HG03025 (cell line): ENCODE measurements around the gene DRD1.
"Not testable (repeated sequence)": the region's sequence is repeated elsewhere in the genome, so short reads cannot be mapped to it uniquely, and the experiment has no call there.

Experiments
- ATAC-seq: cut with Tn5 transposase; IDR thresholded peaks from one replicate; pipeline ENCODE4 v1.9.1; 2021; ENCODE audit warnings: mild to moderate bottlenecking, moderate library complexity; ENCODE audit not compliant: unreplicated experiment, low FRiP score

DRD1 gene

GRCh38 chr5:175436359-175436758 lies 7.6 kb downstream of the DRD1 start:
- no peak for ATAC-seq

DNA sequence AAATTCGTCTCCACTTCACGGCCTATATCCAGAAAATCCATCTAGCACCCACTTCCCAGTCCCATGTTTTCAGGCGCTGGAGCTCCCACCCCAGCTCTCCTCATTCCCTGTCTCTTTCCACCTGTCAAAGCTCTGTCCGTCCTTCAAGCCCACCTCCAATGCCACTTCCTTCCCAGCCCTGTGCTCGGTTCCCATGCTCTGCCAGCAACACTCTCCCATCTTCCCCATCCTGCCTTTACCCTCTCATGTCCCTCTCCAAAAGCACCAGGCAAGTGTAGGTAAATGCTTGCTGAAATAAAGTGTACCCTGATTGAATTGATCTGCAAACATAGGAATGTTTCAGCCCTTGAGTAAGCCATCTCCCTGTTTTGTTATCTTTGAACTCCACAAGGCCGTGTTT lies 9.2 kb downstream of the DRD1 start:
- ATAC-seq: no peak

DNA sequence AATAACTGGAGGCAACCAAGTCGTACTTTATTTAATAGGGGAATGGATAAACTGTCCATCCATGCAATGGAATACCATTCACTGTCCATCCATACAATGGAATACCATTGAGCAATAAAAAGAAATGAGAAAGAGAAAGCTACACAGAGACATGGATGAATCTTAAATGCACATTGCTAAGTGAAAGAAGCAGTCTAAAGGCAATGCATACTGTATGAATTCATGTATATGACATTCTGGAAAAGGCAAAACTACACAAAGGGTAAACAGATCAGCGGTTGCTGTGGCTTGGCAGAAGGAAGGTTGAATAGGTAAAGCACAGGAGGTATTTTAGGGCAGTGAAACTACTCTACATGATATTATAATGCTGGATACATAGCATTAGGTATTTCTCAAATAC lies 16.2 kb downstream of the DRD1 start:
- ATAC-seq: no peak

GRCh38 chr5:175424594-175424993 lies 19.4 kb downstream of the DRD1 start:
- not testable (repeated sequence) for ATAC-seq

GRCh38 chr5:175422058-175422457 lies 21.9 kb downstream of the DRD1 start:
- no peak for ATAC-seq

- ATAC-seq: no peak
These were observed 23.6 kb downstream of the DRD1 start for GRCh38 chr5:175420383-175420782.

DNA sequence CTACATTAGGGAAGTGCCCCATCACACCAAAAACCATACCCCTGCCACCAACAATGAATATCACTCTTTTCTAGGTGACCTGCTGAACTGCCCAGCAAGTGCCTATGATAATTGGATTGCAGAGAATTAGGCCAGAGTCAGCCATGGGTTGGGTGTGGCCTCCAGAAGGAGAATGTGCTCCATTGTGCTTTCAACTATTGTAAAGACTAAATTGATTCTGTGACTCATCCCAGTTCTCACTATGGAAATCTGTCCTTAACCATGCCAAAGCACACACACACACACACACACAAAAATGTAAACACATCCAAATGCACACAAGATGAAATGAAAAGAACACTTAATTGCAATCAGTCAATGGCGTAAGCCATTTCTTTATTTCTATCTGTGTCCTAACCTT lies 25.7 kb downstream of the DRD1 start:
- no peak for ATAC-seq

GRCh38 chr5:175417384-175417783 lies 26.6 kb downstream of the DRD1 start:
- ATAC-seq: no peak

- ATAC-seq: no peak
These were observed 28.7 kb downstream of the DRD1 start for GRCh38 chr5:175415303-175415702.

GRCh38 chr5:175410926-175411325 lies 33.1 kb downstream of the DRD1 start:
- no peak for ATAC-seq

DNA sequence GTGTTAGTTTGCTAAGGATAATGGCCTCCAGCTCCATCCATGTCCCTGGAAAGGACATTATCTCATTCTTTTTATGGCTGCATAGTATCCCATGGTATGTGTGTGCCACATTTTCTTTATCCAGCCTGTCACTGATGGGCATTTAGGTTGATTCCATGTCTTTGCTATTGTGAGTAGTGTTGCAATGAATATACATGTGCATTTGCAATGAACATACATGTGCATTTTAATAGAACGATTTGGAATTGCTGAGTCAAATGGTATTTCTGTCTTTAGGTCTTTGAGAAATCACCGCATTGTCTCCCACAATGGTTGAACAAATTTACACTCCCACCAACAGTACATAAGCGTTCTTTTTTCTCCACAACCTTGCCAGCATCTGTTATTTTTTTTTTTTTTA lies 37.7 kb downstream of the DRD1 start:
- no peak for ATAC-seq

DNA sequence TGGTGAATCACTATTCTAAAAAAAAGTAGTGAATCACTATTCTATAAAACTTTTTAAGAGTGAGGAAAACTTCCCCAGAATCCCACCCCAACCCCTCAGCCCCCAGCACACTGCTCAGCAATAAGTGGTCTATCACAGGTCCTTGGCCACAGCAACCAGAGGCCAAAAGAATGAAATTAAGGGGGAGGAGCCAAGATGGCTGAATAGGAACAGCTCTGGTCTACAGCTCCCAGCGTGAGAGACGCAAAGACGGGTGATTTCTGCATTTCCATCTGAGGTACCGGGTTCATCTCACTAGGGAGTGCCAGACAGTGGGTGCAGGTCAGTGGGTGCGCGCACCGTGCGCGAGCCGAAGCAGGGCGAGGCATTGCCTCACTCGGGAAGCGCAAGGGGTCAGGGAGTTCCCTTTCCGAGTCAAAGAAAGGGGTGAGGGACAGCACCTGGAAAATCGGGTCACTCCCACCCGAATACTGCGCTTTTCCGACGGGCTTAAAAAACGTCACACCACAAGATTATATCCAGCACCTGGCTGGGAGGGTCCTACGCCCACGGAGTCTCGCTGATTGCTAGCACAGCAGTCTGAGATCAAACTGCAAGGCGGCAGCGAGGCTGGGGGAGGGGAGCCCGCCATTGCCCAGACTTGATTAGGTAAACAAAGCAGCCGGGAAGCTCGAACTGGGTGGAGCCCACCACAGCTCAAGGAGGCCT lies 46.2 kb downstream of the DRD1 start:
- ATAC-seq: not testable (repeated sequence)

DNA sequence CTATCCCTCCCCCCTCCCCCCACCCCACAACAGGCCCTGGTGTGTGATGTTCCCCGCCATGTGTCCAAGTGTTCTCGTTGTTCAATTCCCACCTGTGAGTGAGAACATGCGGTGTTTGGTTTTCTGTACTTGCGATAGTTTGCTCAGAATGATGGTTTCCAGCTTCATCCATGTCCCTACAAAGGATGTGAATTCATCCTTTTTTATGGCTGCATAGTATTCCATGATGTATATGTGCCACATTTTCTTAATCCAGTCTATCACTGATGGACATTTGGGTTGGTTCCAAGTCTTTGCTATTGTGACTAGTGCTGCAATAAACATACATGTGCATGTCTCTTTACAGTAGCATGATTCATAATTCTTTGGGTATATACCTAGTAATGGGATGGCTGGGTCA lies 48.6 kb downstream of the DRD1 start:
- not testable (repeated sequence) for ATAC-seq

DNA sequence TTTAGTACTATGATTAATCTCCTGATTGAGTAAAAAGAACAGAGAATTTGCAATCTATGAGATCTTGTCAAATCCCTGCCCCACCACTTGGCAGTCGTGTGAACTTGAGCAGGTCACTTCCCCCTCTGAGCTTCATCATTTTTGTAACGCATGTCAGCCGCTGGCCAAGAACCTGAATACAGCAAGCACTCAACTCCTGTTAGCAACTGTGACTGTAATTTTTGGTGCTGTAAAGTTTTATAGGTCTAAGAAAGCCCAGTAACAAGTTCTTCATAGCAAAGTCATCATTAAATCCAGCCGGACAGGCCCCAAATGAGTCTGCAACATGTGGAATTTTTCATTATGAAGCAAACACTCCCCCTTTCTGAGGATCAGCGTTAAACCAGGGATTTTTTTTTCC lies 49.4 kb downstream of the DRD1 start:
- ATAC-seq: no peak

- ATAC-seq: no peak
These were observed 50.1 kb downstream of the DRD1 start for GRCh38 chr5:175393897-175394296.

GRCh38 chr5:175392236-175392635 lies 51.7 kb downstream of the DRD1 start:
- ATAC-seq: no peak

DNA sequence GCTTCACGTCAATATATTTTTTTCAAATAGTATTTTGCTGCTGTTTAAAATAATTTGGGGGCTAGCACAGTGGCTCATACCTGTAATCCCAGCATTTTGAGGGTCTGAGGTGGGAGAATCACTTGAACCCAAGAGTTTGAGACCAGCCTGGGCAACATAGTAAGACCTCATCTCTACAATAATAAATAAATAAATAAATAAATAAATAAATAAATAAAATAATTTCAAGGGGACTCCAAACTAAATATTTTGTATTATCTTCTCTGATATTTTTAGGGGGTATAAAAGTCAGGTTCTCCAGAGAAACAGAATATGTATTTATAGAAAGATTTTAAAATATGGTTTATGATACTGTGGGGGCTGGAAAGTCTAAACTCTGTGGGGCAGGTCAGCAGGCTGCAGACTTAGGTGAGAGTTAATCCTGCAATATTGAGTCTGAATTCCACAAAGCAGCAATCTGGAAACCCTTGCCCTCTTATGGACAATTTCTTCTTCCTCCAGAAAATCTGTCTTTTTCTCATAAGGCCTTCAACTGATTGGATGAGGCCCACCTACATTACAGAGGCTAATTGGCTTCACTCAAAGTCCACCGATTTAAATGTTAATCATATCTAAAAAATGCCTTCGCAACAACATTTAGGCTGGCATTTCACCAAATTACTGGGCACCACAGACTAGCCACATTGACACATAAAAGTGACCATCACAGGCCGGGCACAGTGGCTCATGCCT lies 53.5 kb downstream of the DRD1 start:
- no peak for ATAC-seq
